GM18867 (cell line): ENCODE data around the gene HSD3B2.

Experiments
- ATAC-seq: cut with Tn5 transposase; IDR thresholded peaks from one replicate; pipeline ENCODE4 v1.9.1; 2021; ENCODE audit warnings: mild to moderate bottlenecking, moderate library complexity; ENCODE audit not compliant: unreplicated experiment

HSD3B2 gene

GRCh38 chr1:119452091-119452490, 37.1 kb downstream of the HSD3B2 start:
- ATAC-seq = no peak

DNA sequence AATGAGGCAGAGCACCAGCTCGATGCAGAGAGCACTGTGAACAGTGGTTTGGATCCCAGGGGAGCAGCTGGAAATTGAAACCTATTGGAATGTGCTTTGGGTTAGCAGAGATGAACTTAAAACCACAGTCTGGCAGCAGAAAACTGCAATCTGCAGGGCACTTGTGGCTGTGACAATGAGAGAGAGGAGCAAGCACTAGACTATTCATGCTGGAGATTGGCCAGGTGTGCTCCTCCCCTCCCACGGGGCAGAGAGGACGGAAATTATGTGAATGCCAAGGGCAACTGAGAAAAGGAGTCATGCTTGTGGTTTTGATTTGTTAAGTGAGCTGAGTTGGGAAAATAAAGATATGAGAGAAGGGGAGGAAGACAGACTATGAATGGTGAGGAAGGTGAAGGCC, 38.1 kb downstream of the HSD3B2 start:
- no peak for ATAC-seq

- no peak for ATAC-seq
These were observed 48.0 kb downstream of the HSD3B2 start for GRCh38 chr1:119462964-119463363.

- no peak for ATAC-seq
These were observed 48.6 kb downstream of the HSD3B2 start for GRCh38 chr1:119463569-119463968.

- no peak for ATAC-seq
These were observed 51.5 kb downstream of the HSD3B2 start for GRCh38 chr1:119466445-119466844.

- no peak for ATAC-seq
These were observed 52.3 kb downstream of the HSD3B2 start for GRCh38 chr1:119467219-119467618.

DNA sequence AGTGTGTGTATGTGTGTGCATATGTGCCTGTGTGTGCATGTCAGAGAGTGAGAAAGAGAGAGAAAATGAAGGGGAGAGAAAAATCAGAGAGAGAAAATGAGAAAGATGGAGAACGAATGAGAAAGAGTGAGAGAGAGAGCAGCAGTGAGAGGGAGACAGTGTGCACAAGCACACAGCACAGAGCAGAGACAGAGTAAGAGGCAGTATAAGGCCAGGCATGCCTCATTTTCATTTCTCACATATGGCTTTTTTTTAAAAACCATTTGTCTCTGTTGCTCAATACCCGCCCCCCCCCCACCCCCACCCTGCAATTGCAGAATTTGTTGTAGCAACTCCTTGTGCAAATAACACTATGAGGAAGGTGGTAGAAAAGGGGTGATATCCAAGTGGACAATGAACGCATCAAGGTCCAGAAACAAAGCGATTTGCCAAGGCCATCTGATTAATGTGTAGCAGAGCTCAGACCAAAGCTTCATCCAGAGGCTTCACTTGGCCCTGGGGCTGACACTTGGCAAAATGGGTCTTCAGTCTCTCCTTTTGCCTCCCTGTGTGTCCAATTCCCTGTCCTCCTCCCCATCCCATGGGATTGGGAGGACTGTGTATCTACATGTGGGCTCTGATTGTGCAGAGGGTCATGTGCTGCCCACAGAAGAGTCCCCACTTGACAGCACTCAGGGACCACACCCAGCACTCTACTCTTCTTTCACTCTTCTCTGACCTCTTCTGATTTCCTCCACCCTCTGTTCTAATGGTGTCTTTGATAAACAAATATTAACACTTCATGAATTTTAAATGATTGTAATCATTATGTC, 53.1 kb downstream of the HSD3B2 start:
- no peak for ATAC-seq

- no peak for ATAC-seq
These were observed 54.8 kb downstream of the HSD3B2 start for GRCh38 chr1:119469741-119470140.

- ATAC-seq = no peak
These were observed 55.4 kb downstream of the HSD3B2 start for GRCh38 chr1:119470377-119470776.

DNA sequence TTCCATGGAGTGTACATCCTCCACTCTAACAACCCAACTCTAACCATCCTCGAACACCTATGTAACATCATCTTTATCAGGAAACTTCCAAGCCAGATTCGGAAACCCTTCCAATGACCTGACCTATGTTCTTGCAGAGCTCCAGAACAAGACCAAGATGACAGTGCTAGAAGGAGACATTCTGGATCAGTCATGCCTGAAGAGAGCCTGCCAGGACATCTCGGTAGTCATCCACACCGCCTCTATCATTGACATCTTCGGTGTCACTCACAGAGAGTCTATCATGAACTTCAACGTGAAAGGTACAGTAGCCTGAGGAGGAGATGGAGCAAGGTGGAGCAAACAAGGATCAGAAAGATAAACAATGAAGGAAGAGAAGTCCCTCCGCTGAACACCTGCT, 56.0 kb downstream of the HSD3B2 start:
- ATAC-seq = no peak

- no peak for ATAC-seq
These were observed 56.6 kb downstream of the HSD3B2 start for GRCh38 chr1:119471566-119471965.

DNA sequence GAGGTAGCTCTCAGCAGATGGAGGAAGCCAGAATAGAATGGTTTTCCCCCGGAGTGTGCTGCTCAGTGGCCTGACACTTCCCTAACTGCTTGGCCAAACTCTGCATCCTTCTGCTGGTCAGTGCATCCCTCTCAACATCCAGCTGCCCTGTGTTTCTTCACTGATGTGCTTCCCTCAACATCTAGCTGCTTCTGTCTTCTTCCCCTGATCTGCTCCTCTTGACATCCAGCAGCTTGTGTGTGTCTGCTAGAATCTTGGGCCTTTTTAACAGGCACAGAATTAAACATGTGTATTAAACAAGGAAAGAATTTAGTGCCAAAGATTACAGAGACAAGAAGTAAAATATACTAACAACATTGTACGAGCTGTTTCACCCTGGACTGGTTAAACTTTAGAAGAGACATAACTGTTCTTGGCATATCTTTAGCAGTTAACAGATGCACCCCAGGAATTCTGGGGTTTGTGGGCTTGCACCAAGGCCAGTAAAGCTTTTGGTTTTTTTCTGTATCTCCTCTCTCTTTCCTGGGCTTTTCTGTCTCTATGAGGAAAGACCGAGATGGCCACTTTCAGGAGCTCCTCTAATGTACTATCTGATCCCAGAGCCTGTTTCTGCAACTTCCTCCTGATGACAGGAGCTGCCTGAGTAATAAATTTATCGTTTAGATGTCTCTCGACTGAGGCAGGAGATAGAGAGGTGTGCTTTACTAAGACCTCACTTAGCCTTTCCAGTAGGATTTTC, 57.3 kb downstream of the HSD3B2 start:
- ATAC-seq = no peak
